ENCODE results near the gene LDLRAP1.

DNA sequence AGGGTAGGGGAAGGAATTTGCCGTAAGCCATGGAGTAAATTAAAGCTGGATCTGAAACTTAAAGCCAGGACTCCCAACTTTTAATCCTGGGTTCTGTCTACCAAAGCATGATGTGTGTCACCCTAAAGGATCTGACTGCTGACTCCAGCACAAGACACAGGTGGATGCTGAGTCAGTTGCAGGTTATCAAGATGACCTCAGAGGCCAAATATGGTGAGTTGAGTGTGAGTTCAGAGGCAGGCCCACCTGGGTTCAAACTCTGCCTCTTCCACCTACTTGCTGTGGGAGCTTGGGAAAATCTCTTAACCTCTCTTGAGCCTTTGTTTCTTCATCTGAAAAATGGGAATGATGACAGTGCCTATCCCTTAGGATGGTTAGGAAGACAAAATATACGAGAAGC, 16.7 kb upstream of the LDLRAP1 start:
- TF ChIP-seq, protein P1, sequence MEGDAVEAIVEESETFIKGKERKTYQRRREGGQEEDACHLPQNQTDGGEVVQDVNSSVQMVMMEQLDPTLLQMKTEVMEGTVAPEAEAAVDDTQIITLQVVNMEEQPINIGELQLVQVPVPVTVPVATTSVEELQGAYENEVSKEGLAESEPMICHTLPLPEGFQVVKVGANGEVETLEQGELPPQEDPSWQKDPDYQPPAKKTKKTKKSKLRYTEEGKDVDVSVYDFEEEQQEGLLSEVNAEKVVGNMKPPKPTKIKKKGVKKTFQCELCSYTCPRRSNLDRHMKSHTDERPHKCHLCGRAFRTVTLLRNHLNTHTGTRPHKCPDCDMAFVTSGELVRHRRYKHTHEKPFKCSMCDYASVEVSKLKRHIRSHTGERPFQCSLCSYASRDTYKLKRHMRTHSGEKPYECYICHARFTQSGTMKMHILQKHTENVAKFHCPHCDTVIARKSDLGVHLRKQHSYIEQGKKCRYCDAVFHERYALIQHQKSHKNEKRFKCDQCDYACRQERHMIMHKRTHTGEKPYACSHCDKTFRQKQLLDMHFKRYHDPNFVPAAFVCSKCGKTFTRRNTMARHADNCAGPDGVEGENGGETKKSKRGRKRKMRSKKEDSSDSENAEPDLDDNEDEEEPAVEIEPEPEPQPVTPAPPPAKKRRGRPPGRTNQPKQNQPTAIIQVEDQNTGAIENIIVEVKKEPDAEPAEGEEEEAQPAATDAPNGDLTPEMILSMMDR (IDR thresholded peaks at IDR 0.05): no peak
- no peak for TF ChIP-seq POLR2A (IDR thresholded peaks at IDR 0.05)

Measured in heart left ventricle (tissue), 13 donors.